ENCODE measurements around the gene RAB30.

Gene RAB30

DNA sequence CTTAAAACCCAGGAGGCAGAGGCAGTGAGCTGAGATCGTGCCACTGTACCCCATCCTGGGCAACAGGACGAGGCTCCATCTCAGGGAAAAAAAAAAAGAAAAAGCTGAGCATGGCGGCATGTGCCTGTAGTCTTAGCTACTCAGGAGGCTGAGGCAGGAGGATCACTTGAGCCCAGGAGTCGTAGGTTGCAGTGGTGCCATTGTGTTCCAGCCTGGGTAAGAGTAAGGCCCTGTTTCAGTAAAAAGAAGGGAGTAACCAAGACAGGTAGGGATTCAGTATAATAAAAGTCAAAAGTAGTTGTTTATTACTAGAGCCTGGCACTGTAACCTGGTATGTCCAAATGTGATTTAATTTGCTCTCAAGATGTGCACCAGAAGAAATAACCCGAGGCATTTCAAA, 8.1 kb upstream of the RAB30 start:
- Histone ChIP-seq H3K4me2 (ENCODE audit: low read depth, low read length, poor library complexity, severe bottlenecking) (no peak overlapping the region), H3K79me2 (ENCODE audit: insufficient read depth, low read length) (peaks cover 10% of the 10 kb centered on the region), H3K9ac (ENCODE audit: low read length) (no peak overlapping the region), H3K27ac (ENCODE audit: low read depth, low read length) (no peak overlapping the region), H4K20me1 (ENCODE audit: low read depth, low read length) (no peaks in the 10 kb centered on the region), H3F3A (ENCODE audit: insufficient read depth) (peaks cover 28% of the 10 kb centered on the region), H3K9me3 (ENCODE audit: insufficient read depth, low read length) (no peaks in the 10 kb centered on the region), H3K36me3 (ENCODE audit: low read length) (peaks cover 7% of the 10 kb centered on the region; the same call in 1 of the 2 replicates), H3K4me3 (ENCODE audit: insufficient read depth, low read length, poor library complexity, severe bottlenecking) (no peak overlapping the region), H3K27me3 (ENCODE audit: low read length) (no peaks in the 10 kb centered on the region), H3K9me2 (replicated peaks; ENCODE audit: insufficient read depth, low read length) (no peaks in the 10 kb centered on the region), H2AFZ (ENCODE audit: low read depth, low read length, severe bottlenecking) (no peak overlapping the region)
- no peak for TF ChIP-seq EZH2phosphoT487 (conservative IDR thresholded peaks at IDR 0.05; ENCODE audit: low read length)
- TF ChIP-seq CTCF (IDR thresholded peaks at IDR 0.05; ENCODE audit: insufficient read depth, low read length, poor library complexity, severe bottlenecking): no peak

- no peak overlapping the region for H3K4me3 ChIP-seq (ENCODE audit: insufficient read depth, low read length, poor library complexity, severe bottlenecking)
- no peak overlapping the region for H2AFZ ChIP-seq (ENCODE audit: low read depth, low read length, severe bottlenecking)
- TF ChIP-seq CTCF (IDR thresholded peaks at IDR 0.05; ENCODE audit: insufficient read depth, low read length, poor library complexity, severe bottlenecking) (no peak), EZH2phosphoT487 (conservative IDR thresholded peaks at IDR 0.05; ENCODE audit: low read length) (no peak)
- H3K27ac ChIP-seq (ENCODE audit: low read depth, low read length): peak overlapping the region; percentile 7; the same call in 1 of the 2 replicates
- peaks cover 10% of the 10 kb centered on the region for H3K36me3 ChIP-seq (ENCODE audit: low read length)
- H3K4me2 ChIP-seq (ENCODE audit: low read depth, low read length, poor library complexity, severe bottlenecking): no peak overlapping the region
- H3K27me3 ChIP-seq (ENCODE audit: low read length): no peaks in the 10 kb centered on the region
- no peaks in the 10 kb centered on the region for H3K9me2 ChIP-seq (replicated peaks; ENCODE audit: insufficient read depth, low read length)
- H3F3A ChIP-seq (ENCODE audit: insufficient read depth): peaks cover 28% of the 10 kb centered on the region
- H4K20me1 ChIP-seq (ENCODE audit: low read depth, low read length): no peaks in the 10 kb centered on the region
- peaks cover 25% of the 10 kb centered on the region for H3K79me2 ChIP-seq (ENCODE audit: insufficient read depth, low read length)
- no peak overlapping the region for H3K9ac ChIP-seq (ENCODE audit: low read length)
- H3K9me3 ChIP-seq (ENCODE audit: insufficient read depth, low read length): no peaks in the 10 kb centered on the region
These were observed 6.6 kb upstream of the RAB30 start for GRCh38 chr11:83078269-83078668.

- Histone ChIP-seq H3K79me2 (ENCODE audit: insufficient read depth, low read length) (peaks cover 67% of the 10 kb centered on the region), H3K9ac (ENCODE audit: low read length) (peak overlapping the region; percentile 87), H3K27ac (ENCODE audit: low read depth, low read length) (peak overlapping the region; percentile 76), H4K20me1 (ENCODE audit: low read depth, low read length) (no peaks in the 10 kb centered on the region), H3K4me2 (ENCODE audit: low read depth, low read length, poor library complexity, severe bottlenecking) (peak overlapping the region; percentile 76), H3K9me2 (replicated peaks; ENCODE audit: insufficient read depth, low read length) (no peaks in the 10 kb centered on the region), H3K27me3 (ENCODE audit: low read length) (no peaks in the 10 kb centered on the region), H3K4me3 (ENCODE audit: insufficient read depth, low read length, poor library complexity, severe bottlenecking) (peak overlapping the region; percentile 90), H3K9me3 (ENCODE audit: insufficient read depth, low read length) (no peaks in the 10 kb centered on the region), H3K36me3 (ENCODE audit: low read length) (peaks cover 10% of the 10 kb centered on the region), H3F3A (ENCODE audit: insufficient read depth) (peaks cover 23% of the 10 kb centered on the region), H2AFZ (ENCODE audit: low read depth, low read length, severe bottlenecking) (no peak overlapping the region)
- TF ChIP-seq EZH2phosphoT487 (conservative IDR thresholded peaks at IDR 0.05; ENCODE audit: low read length): no peak
- no peak for TF ChIP-seq CTCF (IDR thresholded peaks at IDR 0.05; ENCODE audit: insufficient read depth, low read length, poor library complexity, severe bottlenecking)
These were observed 2.2 kb upstream of the RAB30 start for GRCh38 chr11:83073884-83074283.
